ENCODE data around the gene ASCC1.
"Not testable (repeated sequence)": the region's sequence is repeated elsewhere in the genome, so short reads cannot be mapped to it uniquely, and the experiment has no call there.

Gene ASCC1

DNA sequence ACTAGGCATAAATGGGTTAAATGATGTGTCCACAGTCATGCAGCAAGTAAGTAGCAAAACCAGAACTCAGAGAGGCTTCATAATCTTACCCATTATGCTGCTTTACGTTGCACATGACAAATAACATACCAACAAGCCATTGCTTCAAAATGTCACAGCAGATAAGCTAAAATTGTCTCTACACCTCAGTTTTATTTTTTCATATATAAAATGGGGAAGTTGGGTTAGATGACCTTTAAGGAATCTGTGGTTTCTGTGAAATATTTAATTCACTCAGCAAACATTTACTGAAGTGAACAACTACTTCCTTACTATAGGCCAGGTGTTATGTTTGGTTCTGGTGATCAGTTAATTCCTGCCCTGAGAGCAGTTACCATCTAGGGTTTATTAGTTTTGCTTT, 2.2 kb upstream of the ASCC1 start:
- Histone ChIP-seq H3K27me3 (ENCODE audit: control insufficient read depth, insufficient read depth, low read length) (no peaks in the 10 kb centered on the region), H3K4me1 (ENCODE audit: control insufficient read depth, insufficient read depth, low read length) (0 out of 2 replicates have a peak, but pooled peaks cover 9% of the 10 kb centered on the region), H3K36me3 (ENCODE audit: control insufficient read depth, insufficient read depth, low read length) (peaks cover 14% of the 10 kb centered on the region), H3K9ac (ENCODE audit: low read depth, low read length) (no peak overlapping the region), H3K27ac (ENCODE audit: low read depth, low read length) (no peak overlapping the region), H3K4me3 (ENCODE audit: low read depth, low read length) (no peak overlapping the region), H3K9me3 (ENCODE audit: control insufficient read depth, insufficient read depth, low read length) (no peaks in the 10 kb centered on the region)

DNA sequence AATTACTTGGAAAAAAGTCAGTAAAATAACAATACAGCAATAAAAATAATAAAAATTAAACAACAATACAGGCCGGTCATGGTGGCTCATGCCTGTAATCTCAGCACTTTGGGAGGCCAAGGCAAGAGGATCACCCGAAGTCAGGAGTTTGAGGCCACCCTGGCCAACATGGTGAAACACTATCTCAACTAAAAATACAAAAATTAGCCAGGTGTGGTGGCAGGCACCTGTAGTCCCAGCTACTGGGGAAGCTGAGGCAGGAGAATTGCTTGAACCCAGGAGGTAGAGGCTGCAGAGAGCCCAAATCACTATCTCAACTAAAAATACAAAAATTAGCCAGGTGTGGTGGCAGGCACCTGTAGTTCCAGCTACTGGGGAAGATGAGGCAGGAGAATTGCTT, 4.2 kb downstream of the ASCC1 start:
- not testable (repeated sequence) for H3K9me3 ChIP-seq (ENCODE audit: control insufficient read depth, insufficient read depth, low read length); H3K27ac ChIP-seq (ENCODE audit: low read depth, low read length)

DNA sequence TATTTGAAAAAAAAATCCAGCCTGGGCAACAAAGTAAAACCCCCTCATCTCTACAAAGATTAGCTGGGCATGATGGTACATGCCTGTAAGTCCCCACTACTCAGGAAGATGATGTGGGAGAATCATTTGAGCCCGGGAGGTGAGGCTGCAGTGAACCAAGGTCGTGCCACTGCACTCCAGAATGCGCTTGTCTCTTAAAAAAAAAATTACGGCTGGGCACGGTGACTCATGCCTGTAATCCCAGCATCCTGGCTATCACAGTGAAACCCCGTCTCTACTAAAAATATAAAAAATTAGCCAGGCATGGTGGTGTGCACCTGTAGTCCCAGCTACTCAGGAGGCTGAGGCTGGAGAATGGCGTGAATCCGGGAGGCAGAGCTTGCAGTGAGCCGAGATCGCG, 4.7 kb downstream of the ASCC1 start:
- not testable (repeated sequence) for H3K4me3 ChIP-seq (ENCODE audit: low read depth, low read length); H3K4me1 ChIP-seq (ENCODE audit: control insufficient read depth, insufficient read depth, low read length); H3K9me3 ChIP-seq (ENCODE audit: control insufficient read depth, insufficient read depth, low read length); H3K27ac ChIP-seq (ENCODE audit: low read depth, low read length); H3K27me3 ChIP-seq (ENCODE audit: control insufficient read depth, insufficient read depth, low read length); H3K9ac ChIP-seq (ENCODE audit: low read depth, low read length)
- H3K36me3 ChIP-seq (ENCODE audit: control insufficient read depth, insufficient read depth, low read length), result peaks cover 31% of the 10 kb centered on the region

More for the DNA sequence above, 4.2 kb downstream of the ASCC1 start:
- not testable (repeated sequence) for H3K9ac ChIP-seq (ENCODE audit: low read depth, low read length); H3K27me3 ChIP-seq (ENCODE audit: control insufficient read depth, insufficient read depth, low read length); H3K4me3 ChIP-seq (ENCODE audit: low read depth, low read length); H3K4me1 ChIP-seq (ENCODE audit: control insufficient read depth, insufficient read depth, low read length)
- peaks cover 27% of the 10 kb centered on the region for H3K36me3 ChIP-seq (ENCODE audit: control insufficient read depth, insufficient read depth, low read length)

DNA sequence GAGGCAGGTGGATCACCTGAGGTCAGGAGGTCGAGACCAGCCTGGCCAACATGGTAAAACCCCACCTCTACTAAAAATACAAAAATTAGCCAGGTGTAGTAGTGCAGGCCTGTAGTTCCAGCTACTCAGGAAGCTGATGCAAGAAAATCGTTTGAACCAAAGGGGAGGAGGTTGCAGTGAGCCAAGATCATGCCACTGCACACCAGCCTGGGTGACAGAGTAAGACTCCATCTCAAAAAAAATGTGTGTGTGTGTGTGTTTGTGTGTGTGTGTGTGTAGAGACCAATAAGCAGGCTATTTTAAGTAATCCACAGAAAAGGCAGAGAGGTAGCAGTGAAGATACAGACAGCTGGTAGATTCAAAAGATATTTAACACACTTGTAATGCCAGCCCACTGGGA, 7.5 kb downstream of the ASCC1 start:
- peaks cover 40% of the 10 kb centered on the region for H3K36me3 ChIP-seq (ENCODE audit: control insufficient read depth, insufficient read depth, low read length)

GRCh38 chr10:72206511-72207229, 9.4 kb downstream of the ASCC1 start:
- no peak overlapping the region for H3K27ac ChIP-seq (ENCODE audit: low read depth, low read length)
- no peaks in the 10 kb centered on the region for H3K4me1 ChIP-seq (ENCODE audit: control insufficient read depth, insufficient read depth, low read length)
- no peaks in the 10 kb centered on the region for H3K9me3 ChIP-seq (ENCODE audit: control insufficient read depth, insufficient read depth, low read length)
- H3K27me3 ChIP-seq (ENCODE audit: control insufficient read depth, insufficient read depth, low read length), result no peaks in the 10 kb centered on the region
- no peak overlapping the region for H3K4me3 ChIP-seq (ENCODE audit: low read depth, low read length)
- peaks cover 51% of the 10 kb centered on the region for H3K36me3 ChIP-seq (ENCODE audit: control insufficient read depth, insufficient read depth, low read length)
- no peak overlapping the region for H3K9ac ChIP-seq (ENCODE audit: low read depth, low read length)

More for the DNA sequence above, 7.5 kb downstream of the ASCC1 start:
- not testable (repeated sequence) for H3K27me3 ChIP-seq (ENCODE audit: control insufficient read depth, insufficient read depth, low read length); H3K4me3 ChIP-seq (ENCODE audit: low read depth, low read length); H3K4me1 ChIP-seq (ENCODE audit: control insufficient read depth, insufficient read depth, low read length); H3K9me3 ChIP-seq (ENCODE audit: control insufficient read depth, insufficient read depth, low read length); H3K9ac ChIP-seq (ENCODE audit: low read depth, low read length); H3K27ac ChIP-seq (ENCODE audit: low read depth, low read length)

DNA sequence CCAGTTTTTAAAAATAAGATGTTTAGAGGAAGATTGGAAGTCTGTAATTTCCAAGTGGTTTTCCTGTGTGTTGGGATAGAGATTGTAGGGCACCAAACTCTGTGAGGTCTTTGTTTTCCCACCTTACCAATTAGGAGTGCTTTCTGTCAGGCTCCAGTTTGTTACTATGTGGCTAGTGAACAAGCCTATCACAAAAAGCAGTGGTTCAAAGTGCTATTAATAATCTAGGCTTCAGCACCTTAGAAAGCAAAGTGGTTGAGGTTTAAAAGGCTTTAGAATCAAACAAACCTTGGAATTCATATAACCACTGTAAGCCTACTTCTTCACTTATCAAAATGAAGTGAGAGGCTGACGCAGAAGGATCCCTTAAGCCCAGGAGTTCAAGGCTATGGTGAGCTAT, 11.4 kb downstream of the ASCC1 start:
- H3K9ac ChIP-seq (ENCODE audit: low read depth, low read length), result no peak overlapping the region
- peaks cover 45% of the 10 kb centered on the region for H3K36me3 ChIP-seq (ENCODE audit: control insufficient read depth, insufficient read depth, low read length)
- no peaks in the 10 kb centered on the region for H3K9me3 ChIP-seq (ENCODE audit: control insufficient read depth, insufficient read depth, low read length)
- no peak overlapping the region for H3K4me3 ChIP-seq (ENCODE audit: low read depth, low read length)
- no peak overlapping the region for H3K27ac ChIP-seq (ENCODE audit: low read depth, low read length)
- H3K4me1 ChIP-seq (ENCODE audit: control insufficient read depth, insufficient read depth, low read length), result no peaks in the 10 kb centered on the region
- H3K27me3 ChIP-seq (ENCODE audit: control insufficient read depth, insufficient read depth, low read length), result no peaks in the 10 kb centered on the region

- no peaks in the 10 kb centered on the region for H3K27me3 ChIP-seq (ENCODE audit: control insufficient read depth, insufficient read depth, low read length)
- H3K36me3 ChIP-seq (ENCODE audit: control insufficient read depth, insufficient read depth, low read length), result peaks cover 43% of the 10 kb centered on the region
- H3K4me3 ChIP-seq (ENCODE audit: low read depth, low read length), result no peak overlapping the region
- H3K9me3 ChIP-seq (ENCODE audit: control insufficient read depth, insufficient read depth, low read length), result no peaks in the 10 kb centered on the region
- H3K4me1 ChIP-seq (ENCODE audit: control insufficient read depth, insufficient read depth, low read length), result no peaks in the 10 kb centered on the region
- no peak overlapping the region for H3K27ac ChIP-seq (ENCODE audit: low read depth, low read length)
- no peak overlapping the region for H3K9ac ChIP-seq (ENCODE audit: low read depth, low read length)
Observed at GRCh38 chr10:72204296-72204695, 11.8 kb downstream of the ASCC1 start.

DNA sequence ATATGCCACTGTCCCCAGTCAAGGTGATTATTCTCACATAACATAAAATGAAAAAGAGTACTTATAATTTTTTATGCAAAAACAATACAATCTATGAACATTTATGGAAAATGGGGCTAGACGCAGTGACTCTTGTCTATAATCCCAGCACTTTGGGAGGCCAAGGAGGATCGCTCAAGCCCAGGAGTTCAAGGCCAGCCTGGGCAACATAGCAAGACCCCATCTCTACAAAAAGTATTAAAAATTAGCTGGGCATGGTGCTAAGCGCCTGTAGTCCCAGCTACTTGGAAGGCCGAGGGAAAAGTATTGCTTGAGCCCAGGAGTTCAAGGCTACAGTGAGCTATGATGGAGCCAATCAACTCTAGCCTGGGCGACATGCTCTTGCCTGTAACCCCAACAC, 14.8 kb downstream of the ASCC1 start:
- Histone ChIP-seq H3K4me1 (ENCODE audit: control insufficient read depth, insufficient read depth, low read length) (no peaks in the 10 kb centered on the region), H3K9ac (ENCODE audit: low read depth, low read length) (no peak overlapping the region), H3K36me3 (ENCODE audit: control insufficient read depth, insufficient read depth, low read length) (peaks cover 35% of the 10 kb centered on the region), H3K27me3 (ENCODE audit: control insufficient read depth, insufficient read depth, low read length) (no peaks in the 10 kb centered on the region), H3K27ac (ENCODE audit: low read depth, low read length) (no peak overlapping the region), H3K4me3 (ENCODE audit: low read depth, low read length) (no peak overlapping the region), H3K9me3 (ENCODE audit: control insufficient read depth, insufficient read depth, low read length) (no peaks in the 10 kb centered on the region)

DNA sequence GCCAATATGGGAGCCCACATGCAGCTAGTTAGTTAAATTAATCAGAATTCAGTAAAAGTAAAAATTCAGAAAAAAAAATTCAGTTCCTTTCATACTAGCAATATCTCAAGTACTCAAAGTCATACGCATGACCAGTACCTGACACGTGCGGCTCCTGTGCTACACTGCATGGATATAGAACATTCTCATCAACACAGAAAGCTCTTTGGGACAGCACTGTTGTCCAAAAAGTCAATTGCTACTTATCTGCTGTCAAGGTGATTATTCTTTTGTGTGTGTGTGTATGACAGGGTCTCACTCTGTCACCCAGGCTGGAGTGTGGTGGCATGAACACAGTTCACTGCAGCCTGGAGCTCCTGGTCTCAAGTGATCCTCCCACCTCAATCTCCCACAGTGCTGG, 15.2 kb downstream of the ASCC1 start:
- no peaks in the 10 kb centered on the region for H3K27me3 ChIP-seq (ENCODE audit: control insufficient read depth, insufficient read depth, low read length)
- no peaks in the 10 kb centered on the region for H3K4me1 ChIP-seq (ENCODE audit: control insufficient read depth, insufficient read depth, low read length)
- H3K9me3 ChIP-seq (ENCODE audit: control insufficient read depth, insufficient read depth, low read length), result no peaks in the 10 kb centered on the region
- H3K27ac ChIP-seq (ENCODE audit: low read depth, low read length), result no peak overlapping the region
- H3K36me3 ChIP-seq (ENCODE audit: control insufficient read depth, insufficient read depth, low read length), result peaks cover 38% of the 10 kb centered on the region
- H3K9ac ChIP-seq (ENCODE audit: low read depth, low read length), result no peak overlapping the region
- no peak overlapping the region for H3K4me3 ChIP-seq (ENCODE audit: low read depth, low read length)

- no peaks in the 10 kb centered on the region for H3K4me1 ChIP-seq (ENCODE audit: control insufficient read depth, insufficient read depth, low read length)
- H3K4me3 ChIP-seq (ENCODE audit: low read depth, low read length), result no peak overlapping the region
Observed at GRCh38 chr10:72194949-72195348, 21.1 kb downstream of the ASCC1 start.

GRCh38 chr10:72186982-72187330, 29.1 kb downstream of the ASCC1 start:
- Histone ChIP-seq H3K36me3 (ENCODE audit: control insufficient read depth, insufficient read depth, low read length) (peaks cover 3% of the 10 kb centered on the region; the same call in 1 of the 2 replicates), H3K4me1 (ENCODE audit: control insufficient read depth, insufficient read depth, low read length) (no peaks in the 10 kb centered on the region), H3K27ac (ENCODE audit: low read depth, low read length) (no peak overlapping the region), H3K27me3 (ENCODE audit: control insufficient read depth, insufficient read depth, low read length) (no peaks in the 10 kb centered on the region), H3K4me3 (ENCODE audit: low read depth, low read length) (no peak overlapping the region), H3K9me3 (ENCODE audit: control insufficient read depth, insufficient read depth, low read length) (0 out of 2 replicates have a peak, but pooled peaks cover 5% of the 10 kb centered on the region), H3K9ac (ENCODE audit: low read depth, low read length) (no peak overlapping the region)

More at GRCh38 chr10:72194949-72195348, 21.1 kb downstream of the ASCC1 start:
- Histone ChIP-seq H3K27ac (ENCODE audit: low read depth, low read length) (no peak overlapping the region), H3K9ac (ENCODE audit: low read depth, low read length) (no peak overlapping the region), H3K36me3 (ENCODE audit: control insufficient read depth, insufficient read depth, low read length) (peaks cover 25% of the 10 kb centered on the region), H3K9me3 (ENCODE audit: control insufficient read depth, insufficient read depth, low read length) (no peaks in the 10 kb centered on the region), H3K27me3 (ENCODE audit: control insufficient read depth, insufficient read depth, low read length) (no peaks in the 10 kb centered on the region)
